ENCODE data around the gene PSD2. TPM values are rescaled to one million over a fixed set of nuclear protein-coding genes. Genes with fewer than 3 reads are reported as not detected.

Gene PSD2
- total and polyA plus RNA-seq, 8 donors: 0.06 to 2.5 (median 1.7) TPM; not detected in 1

DNA sequence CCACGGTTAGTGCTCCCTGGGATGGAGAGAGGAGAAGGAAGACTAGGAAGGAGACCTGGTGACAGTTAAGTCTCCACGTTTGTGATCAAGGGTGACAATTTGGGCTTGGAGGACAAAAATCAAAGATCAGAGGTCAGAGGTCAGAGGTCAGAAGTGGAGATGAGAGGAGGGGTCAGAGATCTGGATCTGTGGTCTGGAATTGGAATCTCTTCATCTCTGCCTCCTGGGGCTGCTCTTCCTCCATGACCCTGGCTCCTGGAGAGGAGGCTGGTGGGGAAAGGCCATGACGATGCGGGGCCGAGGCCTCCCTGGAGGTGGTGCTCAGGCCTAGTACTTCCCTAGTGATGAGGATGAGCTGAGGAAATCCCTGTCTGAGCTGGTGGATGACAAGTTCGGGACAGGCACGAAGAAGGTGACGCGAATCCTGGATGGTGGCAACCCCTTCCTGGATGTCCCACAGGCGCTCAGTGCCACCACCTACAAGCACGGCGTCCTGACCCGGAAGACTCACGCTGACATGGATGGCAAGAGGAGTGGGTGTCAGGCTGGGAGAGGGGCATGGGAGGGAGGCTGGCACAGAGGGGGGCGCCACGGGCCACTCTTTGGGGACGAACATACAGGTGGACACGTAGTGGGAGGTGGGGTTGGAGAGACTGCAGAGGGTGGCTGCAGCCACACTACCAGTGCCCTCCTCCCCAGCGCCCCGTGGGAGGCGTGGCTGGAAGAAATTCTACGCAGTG, 41.0 kb downstream of the PSD2 start:
- Histone ChIP-seq H3K9me3 (no peaks in the 10 kb centered on the region), H3K4me1 (no peaks in the 10 kb centered on the region), H3K27me3 (peaks cover 0 to 17% of the 10 kb centered on the region in 2 donors), H3K4me3 (no peak overlapping the region), H3K27ac (no peak overlapping the region), H3K36me3 (no peaks in the 10 kb centered on the region)
- peak in 1 of 4 donors; percentile 54 for DNase-seq
- no peak for ATAC-seq
- intact Hi-C loops (cut with DNase I): no loop called here
- TF ChIP-seq, protein P1, sequence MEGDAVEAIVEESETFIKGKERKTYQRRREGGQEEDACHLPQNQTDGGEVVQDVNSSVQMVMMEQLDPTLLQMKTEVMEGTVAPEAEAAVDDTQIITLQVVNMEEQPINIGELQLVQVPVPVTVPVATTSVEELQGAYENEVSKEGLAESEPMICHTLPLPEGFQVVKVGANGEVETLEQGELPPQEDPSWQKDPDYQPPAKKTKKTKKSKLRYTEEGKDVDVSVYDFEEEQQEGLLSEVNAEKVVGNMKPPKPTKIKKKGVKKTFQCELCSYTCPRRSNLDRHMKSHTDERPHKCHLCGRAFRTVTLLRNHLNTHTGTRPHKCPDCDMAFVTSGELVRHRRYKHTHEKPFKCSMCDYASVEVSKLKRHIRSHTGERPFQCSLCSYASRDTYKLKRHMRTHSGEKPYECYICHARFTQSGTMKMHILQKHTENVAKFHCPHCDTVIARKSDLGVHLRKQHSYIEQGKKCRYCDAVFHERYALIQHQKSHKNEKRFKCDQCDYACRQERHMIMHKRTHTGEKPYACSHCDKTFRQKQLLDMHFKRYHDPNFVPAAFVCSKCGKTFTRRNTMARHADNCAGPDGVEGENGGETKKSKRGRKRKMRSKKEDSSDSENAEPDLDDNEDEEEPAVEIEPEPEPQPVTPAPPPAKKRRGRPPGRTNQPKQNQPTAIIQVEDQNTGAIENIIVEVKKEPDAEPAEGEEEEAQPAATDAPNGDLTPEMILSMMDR (IDR thresholded peaks at IDR 0.05): no peak

DNA sequence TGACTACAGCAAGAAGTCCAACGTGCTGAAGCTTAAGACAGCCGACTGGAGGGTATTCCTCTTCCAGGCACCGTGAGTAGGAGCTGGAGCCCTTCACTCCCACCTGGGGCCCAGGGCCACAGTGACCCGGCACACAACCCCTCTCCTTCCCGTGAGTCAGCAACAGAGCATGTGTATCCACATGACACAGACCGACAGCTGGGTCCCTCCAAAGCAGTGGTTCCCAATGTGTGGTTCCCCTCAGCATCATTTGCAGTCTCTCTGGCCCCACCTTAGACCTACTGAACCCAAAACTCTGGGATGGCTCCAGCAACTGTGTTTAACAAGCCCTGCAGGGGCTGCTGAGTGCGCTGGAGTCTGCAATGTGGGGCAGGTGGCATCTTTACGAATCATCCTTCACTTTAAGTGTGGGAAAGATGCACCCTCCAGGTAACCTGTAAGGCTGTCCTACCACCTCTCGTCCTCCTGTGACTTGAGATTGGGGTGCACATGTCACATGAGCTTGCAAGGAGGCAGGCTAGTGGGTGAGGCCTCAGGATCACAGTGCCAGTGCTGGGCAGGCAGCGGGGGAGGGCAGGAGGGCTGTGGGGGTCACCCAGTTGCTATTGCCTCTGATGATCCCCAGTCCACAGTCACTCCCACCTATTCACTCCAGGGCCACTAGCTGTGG, 42.2 kb downstream of the PSD2 start:
- Histone ChIP-seq H3K27ac (no peak overlapping the region), H3K27me3 (peaks cover 0 to 7% of the 10 kb centered on the region in 2 donors), H3K4me3 (no peak overlapping the region), H3K36me3 (no peaks in the 10 kb centered on the region), H3K4me1 (no peaks in the 10 kb centered on the region), H3K9me3 (no peaks in the 10 kb centered on the region)
- TF ChIP-seq, protein P1 (IDR thresholded peaks at IDR 0.05): no peak
- intact Hi-C loops (cut with DNase I): no loop called here
- DNase-seq (peak in 1 of 4 donors; percentile 31), ATAC-seq (no peak)

DNA sequence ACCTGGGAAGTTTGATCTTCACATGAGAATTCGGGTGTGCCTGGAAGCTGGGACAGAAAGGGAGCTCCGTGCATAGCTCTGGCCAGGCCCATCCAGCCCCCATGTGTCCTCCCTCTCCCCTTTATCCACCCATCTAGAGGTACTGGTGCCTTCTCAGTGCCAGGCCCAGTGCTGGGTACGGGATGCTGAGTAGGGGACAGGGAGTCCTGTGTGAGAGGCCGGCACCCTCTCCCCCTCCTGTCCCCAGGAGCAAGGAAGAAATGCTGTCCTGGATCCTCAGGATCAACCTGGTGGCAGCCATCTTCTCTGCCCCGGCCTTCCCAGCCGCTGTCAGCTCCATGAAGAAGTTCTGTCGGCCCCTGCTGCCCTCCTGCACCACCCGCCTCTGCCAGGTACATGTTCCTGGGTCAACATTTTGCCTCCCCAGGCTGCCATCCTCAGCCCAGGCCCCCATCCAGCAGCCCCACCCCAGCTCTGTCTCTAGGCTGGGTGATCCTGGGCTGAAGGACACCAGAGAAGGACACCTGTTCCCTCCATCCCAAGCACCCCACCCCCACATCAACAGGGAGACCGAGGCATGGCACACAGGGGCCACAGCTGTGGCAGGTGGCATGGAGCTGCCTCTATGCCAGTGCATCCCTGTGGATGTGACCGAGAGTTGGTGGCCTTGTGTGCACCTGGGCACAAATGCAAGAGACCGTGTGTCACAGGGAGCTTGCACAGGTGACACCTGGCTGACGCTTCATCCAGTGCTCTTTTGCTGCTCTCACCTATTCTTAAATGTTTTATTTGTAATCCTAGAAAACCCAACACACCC, 43.0 kb downstream of the PSD2 start:
- no peaks in the 10 kb centered on the region for H3K9me3 ChIP-seq
- no peak overlapping the region for H3K4me3 ChIP-seq
- ATAC-seq (no peak), DNase-seq (peak in 1 of 4 donors; percentile 57)
- no peak overlapping the region for H3K27ac ChIP-seq
- no peaks in the 10 kb centered on the region for H3K36me3 ChIP-seq
- TF ChIP-seq, protein P1 (IDR thresholded peaks at IDR 0.05): no peak
- peaks cover 0 to 9% of the 10 kb centered on the region in 2 donors for H3K27me3 ChIP-seq
- no peaks in the 10 kb centered on the region for H3K4me1 ChIP-seq
- intact Hi-C loops (cut with DNase I): no loop called here

DNA sequence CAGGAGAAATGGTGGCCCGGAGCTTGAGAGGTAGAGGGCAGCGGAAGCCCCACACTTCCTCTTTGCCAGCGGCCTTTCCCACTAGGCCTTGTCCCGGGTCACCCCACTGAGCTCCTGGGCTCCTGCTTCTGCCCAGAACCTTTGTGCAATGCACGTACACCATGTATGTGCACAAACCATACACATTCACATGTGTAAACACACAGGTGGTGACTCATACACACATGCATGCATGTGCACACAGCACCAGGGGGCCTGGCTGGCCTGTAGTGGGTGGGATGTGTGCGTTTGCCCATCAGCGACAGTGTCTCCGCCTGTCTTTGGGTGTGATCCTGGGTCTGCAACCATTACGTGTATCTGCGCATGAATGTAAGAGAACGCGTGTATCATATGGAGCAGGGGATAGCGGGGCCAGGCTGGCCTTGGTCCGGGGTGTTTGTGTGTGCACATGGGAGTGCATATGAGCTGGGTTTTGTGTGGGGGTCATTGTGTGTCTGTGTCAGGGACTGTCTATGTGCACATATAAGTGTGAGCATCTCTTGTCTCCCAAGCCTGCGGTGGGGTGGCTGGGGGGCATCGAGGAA, 43.7 kb downstream of the PSD2 start:
- intact Hi-C loops (cut with DNase I): no loop called here
- DNase-seq: peak in 1 of 4 donors; percentile 63
- TF ChIP-seq, protein P1 (IDR thresholded peaks at IDR 0.05): no peak

More for the DNA sequence above, 43.7 kb downstream of the PSD2 start:
- Histone ChIP-seq H3K4me1 (no peaks in the 10 kb centered on the region), H3K27ac (no peak overlapping the region), H3K27me3 (peaks cover 0 to 12% of the 10 kb centered on the region in 2 donors), H3K4me3 (no peak overlapping the region), H3K36me3 (no peaks in the 10 kb centered on the region), H3K9me3 (no peaks in the 10 kb centered on the region)
- ATAC-seq: no peak

All from left lung (tissue), 10 donors.